SKM-1 treated with dmso at 0.1 percent for 144 hours (cell line): ENCODE results near the gene GSK3B.
"Not testable (repeated sequence)": the region's sequence is repeated elsewhere in the genome, so short reads cannot be mapped to it uniquely, and the experiment has no call there.

Experiments
- DNase-seq: peaks from one replicate; lab custom pipeline; 2025; ENCODE audit not compliant: unreplicated experiment; lab: John Stamatoyannopoulos, UW

The GSK3B gene

DNA sequence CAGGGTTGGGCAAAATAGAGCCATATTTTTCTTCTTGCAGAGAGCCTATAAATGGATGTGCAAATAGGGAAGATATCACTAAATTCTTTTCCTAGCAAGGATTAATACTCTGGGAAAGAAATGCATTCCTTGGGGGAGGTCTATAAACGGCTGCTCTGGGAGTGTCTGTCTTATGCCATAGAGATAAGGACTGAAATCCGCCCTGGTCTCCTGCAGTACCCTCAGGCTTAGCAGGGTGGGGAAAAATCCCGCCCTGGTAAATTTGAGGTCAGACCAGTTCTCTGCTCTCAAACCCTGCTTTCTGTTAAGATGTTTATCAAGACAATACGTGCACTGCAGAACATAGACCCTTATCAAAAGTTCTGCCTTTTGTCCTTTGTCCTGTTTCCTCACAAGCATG lies 205.6 kb downstream of the GSK3B start:
- DNase-seq, result not testable (repeated sequence)

- no peak for DNase-seq
Observed at GRCh38 chr3:119885746-119886530, 208.3 kb downstream of the GSK3B start.

- no peak for DNase-seq
Observed at GRCh38 chr3:119884161-119884557, 210.1 kb downstream of the GSK3B start.

DNA sequence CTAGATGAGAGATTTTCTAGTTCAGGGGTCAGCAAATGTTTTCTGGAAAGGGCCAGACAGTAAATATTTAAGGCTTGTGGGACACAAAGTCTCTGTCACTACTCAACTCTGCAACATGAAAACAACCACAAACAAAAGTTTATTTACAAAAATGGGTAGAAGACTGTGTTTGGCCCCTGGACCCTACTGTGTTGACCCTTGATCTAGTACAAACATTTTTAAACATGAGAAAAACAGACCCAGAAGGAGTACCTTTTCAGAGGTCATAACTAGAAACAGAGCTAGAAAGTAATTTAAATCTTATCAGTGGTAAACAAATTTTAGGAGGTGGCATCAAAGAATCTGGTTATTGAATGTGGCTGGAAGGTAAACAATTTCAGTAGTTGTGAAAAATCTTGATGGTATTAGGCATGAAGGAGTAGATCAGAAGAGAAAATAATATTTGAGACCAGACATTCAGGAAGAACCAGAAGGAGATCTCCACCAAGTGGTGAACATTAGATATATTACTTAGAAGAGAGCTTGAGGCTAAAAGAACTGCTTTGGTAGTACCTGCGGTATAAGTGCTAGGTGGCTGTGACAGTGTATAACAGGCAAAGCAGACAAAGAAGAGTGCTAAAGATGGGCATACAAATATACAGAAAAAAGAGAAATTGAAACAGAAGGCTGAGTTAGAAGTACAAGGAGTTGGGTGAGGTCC lies 210.6 kb downstream of the GSK3B start:
- no peak for DNase-seq

DNA sequence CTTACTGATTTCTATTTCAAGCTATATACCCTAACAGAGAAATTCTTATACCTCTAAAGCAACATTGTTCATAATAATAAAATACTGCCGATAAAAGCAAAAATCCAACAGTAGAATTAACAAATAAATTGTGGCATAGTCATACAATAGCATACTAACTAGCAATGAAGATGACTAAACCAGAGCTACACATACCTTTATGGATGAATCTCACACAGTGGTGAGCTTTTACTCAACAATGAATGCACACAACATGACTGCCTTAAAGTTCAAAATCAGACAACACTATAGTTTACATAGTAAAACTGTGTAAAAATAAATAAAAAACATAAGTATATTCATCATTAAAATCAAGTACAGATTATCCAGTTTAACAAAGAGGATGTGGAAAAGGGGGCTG lies 213.3 kb downstream of the GSK3B start:
- no peak for DNase-seq

DNA sequence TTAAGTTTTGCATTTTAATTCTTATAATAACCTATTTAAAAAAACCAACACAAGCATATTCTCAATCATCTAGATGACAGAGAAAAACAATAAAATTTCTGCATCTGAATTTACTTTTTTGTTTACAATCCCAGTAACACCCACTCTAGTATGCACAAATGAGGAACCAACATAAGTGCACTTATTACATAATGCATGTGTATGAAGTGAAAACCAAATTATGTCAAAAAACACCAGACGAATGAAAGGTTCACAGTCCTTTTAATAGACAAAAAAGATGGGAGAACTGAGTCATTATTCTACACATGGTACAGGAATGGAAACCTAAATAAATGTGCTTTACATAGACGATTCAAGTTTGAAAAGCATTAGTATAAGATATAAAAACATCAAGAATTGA lies 220.6 kb downstream of the GSK3B start:
- no peak for DNase-seq

- no peak for DNase-seq
Observed at GRCh38 chr3:119872773-119873172, 221.5 kb downstream of the GSK3B start.

GRCh38 chr3:119871571-119871970 lies 222.7 kb downstream of the GSK3B start:
- no peak for DNase-seq

DNA sequence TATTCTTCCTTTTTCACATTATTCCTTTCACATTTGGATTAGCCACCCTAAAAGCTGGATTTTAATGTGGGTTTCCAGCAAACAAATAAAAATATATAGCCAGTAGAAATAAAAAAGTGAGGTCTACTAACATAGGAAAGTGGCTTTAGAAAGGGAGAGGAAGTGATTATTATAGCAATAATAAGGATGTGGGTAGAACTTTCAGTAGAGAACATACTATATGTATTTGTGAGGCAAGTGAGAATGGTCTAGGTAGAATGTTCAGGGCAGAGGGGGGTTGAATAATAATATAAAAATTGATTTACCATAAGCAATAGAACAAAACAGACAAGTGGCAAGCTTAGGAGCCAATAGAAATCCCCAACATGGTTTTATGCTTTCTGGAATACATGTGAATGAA lies 223.7 kb downstream of the GSK3B start:
- DNase-seq, result no peak

GRCh38 chr3:119864476-119864875 lies 229.8 kb downstream of the GSK3B start:
- DNase-seq, result no peak

DNA sequence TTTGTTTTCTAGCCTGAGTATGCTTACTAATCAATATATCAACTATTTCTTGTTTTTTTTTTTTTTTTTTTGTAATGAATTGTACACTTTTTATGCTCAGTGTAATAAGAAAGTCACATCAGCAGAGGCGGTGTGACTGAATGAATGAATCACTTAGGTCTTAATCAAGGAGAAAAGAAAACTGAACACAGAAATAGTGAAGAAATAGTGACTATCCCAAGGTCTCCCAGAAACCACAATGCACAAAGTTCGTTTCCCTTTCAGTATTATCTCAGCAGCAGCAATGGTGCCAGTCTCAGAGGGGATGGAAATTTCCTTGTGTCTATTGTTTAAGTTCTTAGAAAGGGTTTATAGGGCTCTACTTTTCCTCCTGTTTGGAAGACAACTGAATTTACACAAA lies 231.6 kb downstream of the GSK3B start:
- DNase-seq, result no peak

- no peak for DNase-seq
Observed at GRCh38 chr3:119861681-119862080, 232.6 kb downstream of the GSK3B start.

DNA sequence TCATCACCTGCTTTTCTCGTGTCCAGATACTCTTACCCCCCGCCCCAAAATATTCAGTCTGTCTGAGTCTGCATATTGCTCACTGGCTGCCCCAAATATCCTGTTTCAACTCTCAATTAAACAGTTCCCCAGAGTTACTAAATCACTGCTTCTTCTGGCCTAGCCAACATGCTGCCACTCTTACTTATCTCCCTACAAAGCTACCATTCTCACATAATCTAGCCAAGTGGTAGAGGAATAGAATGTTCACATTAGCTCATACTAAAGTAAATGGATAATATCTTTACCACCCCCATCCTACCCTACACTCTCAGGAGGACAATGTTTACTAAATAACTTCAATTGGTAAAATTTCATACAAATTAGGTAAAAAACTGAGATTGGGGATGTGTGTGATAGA lies 234.5 kb downstream of the GSK3B start:
- no peak for DNase-seq

- DNase-seq, result no peak
Observed at GRCh38 chr3:119858957-119859356, 235.3 kb downstream of the GSK3B start.

- DNase-seq, result no peak
Observed at GRCh38 chr3:119856695-119857094, 237.6 kb downstream of the GSK3B start.

DNA sequence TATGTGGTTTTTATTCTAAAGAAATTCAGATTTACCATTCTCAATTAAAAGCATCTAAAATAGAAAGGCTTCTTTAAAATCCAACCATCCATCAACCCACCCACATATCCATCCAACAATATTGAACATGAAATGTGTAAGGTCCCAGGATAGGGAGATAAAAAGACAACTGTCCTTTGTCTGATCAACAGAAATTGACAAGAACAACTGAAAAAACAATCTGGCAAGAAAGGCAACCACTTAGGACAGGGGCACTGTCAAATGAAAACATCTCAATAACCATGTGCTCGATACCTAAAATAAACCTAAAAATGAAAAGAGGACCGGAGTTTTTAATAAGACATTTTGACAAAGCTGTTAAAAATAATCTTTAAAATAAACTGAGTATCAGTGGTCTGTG lies 245.1 kb downstream of the GSK3B start:
- no peak for DNase-seq

DNA sequence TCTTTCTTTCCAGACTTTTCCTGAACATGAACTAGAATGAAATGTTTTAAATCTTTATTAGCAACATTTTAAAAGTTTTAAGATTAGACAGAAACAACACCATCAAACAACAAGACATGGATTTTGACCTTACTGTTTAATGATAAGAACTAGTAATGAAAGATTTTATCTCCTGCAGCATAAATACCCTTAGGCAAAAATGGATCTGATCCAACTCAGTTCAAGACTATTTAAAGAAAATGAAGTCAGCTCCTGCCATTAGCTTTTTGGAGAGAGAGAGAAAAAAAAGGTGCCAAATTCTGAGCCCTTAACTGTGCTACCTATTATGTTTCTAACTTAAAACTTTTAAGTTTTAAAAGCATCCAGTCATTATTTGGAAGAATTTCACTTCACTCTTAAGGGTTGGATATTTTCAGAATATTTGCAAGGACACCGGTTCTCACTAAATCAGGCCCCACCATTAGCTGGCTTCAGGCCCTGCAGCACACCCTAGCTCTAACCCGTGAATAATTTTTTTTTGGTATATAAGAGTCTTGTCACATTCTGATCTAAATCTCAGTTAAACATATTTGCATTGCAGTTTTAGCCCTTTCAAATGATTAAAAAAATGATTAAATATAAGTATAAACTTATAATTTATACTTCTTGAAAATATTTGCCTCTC lies 252.3 kb downstream of the GSK3B start:
- DNase-seq, result no peak

DNA sequence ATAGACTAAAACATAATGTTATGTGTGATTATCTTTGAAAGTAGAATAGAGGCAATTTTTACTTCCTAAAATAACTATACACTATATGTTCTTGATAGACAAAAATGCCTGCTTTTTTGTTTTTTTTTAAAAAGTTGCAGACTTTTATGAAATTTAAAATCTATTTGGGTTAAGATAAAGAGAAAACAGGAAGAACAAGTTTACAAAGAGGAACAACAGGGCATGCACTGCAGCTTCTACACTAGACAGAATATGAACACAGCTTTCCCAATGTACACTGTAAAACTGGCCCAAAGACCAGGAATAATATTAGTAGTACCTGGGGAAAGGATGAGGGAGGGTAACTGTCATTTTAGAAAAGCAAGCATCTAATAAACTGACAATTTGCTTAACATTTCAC lies 258.7 kb downstream of the GSK3B start:
- DNase-seq, result no peak

DNA sequence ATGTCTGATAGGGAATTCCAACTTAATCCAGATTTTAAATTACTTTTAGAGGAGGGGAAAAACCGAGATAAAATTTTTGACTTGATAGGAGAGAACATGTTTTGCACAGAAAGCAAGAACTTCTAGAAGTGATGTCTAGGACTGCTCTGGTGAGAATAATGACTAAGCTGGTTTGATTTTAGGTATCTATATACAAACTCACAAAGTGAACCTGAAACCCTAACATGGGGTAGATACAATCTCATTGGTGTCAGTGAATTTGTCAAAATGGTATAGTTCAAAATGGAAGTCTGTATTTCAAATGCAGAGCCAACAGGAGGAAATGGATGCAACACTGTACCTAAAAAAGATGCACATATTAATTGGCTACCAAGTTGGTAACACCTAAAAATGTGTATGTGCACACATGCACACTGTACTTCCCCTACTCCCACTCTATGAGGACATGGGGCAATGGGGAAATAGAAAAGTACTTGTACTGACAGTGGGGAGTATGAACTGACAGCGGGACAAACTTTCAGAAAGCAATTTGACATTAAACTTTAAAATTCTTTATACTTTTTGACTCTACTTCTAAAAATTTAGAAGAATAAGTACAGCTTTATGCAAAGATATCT lies 259.4 kb downstream of the GSK3B start:
- no peak for DNase-seq

- DNase-seq, result no peak
Observed at GRCh38 chr3:119831941-119832371, 262.3 kb downstream of the GSK3B start.

GRCh38 chr3:119831022-119831421 lies 263.2 kb downstream of the GSK3B start:
- no peak for DNase-seq

- DNase-seq, result no peak
Observed at GRCh38 chr3:119829420-119829819, 264.8 kb downstream of the GSK3B start.
